Hindlimb muscle (tissue), 1 donor: Measurements from ENCODE around the gene MLH3. TPM values are rescaled to one million over a fixed set of nuclear protein-coding genes. Genes with fewer than 3 reads are reported as not detected.
"Not testable (repeated sequence)": the region's sequence is repeated elsewhere in the genome, so short reads cannot be mapped to it uniquely, and the experiment has no call there.

Experiments
- DNase-seq: peaks from one replicate; pipeline ENCODE4 v3.0.0-alpha.2; 2013
- polyA plus RNA-seq: library from polyadenylated mRNA; unstranded; fragments of 120-200 nt; gene quantifications from one replicate; pipeline ENCODE4 v1.2.1, GENCODE V29; 2013; ENCODE audit not compliant: insufficient read length

The MLH3 gene
- polyA plus RNA-seq, result 21.3 TPM

GRCh38 chr14:75050852-75051555 is at the start of gene MLH3:
Gene MLH3, minus strand, starts transcription at chr14:75051467. Its CDS starts 1,812 bp downstream, at chr14:75049655.
- DNase-seq, result peak; percentile 88

DNA sequence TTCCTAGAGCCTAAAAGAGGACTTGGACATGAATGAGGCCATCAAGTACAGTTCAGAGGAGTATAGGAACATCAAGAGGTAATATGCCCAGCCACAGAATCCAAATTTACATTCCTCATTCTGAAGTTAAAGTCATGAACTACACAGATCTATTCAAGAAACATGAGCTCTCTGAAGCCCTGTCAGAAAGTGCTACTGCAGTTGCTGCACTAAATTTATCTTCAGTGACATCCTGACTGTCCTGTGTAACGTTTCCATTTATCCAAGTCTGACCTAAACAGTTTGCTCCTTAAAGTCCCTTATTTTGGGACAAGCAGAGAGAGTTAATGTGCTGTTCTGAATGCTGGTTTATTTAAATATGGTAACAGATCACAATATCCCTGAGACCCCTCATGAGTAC is 47.4 kb upstream of the MLH3 start:
- DNase-seq, result no peak

DNA sequence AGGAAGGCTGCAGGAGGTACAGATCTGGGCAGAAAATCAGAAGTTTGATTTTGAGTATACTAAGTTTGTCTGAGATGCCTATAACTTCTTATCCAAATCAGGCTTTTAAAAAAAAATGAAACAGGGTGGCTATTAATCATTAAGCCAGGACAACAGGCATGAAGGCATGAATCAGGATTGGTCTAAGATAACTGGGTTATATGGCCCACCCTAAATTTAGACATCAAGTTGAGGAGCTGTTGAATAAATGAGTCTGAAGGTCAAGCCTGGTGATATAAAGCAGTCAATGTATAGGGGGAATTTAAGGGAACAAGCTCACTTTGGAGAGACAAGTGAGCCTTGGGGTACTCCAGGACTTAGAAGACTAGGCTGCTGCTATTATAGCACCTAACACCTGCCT is 46.9 kb upstream of the MLH3 start:
- DNase-seq, result no peak

DNA sequence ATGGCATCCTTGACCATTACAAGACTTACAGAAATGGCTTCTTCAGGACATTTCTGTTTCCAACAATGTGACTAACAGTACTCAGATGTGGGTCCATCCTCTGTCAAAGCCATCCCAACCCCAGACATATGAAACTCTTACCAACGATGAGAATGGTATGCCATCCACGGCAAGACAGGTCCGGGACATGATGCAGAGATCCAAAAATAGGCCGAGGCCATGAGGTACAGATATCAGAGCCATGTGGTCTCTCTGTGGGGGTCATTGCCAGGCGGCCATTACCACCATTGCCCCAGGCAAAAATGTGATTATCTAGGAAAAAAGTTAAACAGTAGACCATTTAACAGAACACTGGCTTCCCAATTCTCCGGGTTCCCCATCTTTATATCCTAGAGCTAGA is 45.7 kb upstream of the MLH3 start:
- no peak for DNase-seq

- no peak for DNase-seq
These were observed 44.4 kb upstream of the MLH3 start for GRCh38 chr14:75095690-75096089.

DNA sequence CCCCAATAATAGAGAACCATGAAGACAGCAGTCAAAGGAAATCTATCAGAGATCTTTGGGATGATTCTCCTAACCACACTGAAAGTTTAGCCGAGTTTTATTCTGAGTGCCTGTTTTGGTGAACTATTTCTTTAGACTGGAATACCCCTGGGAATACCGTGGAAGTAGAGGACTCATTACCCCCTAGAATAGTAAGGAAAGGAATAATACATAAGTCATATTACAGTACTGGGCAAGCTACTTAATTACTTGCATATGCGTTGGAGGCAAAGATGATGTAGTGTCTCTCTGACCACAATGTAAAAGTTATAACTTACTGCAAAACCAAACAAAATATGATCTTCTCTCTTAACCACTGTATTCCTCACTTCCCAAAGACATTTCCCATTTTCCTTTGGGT is 43.6 kb upstream of the MLH3 start:
- no peak for DNase-seq

DNA sequence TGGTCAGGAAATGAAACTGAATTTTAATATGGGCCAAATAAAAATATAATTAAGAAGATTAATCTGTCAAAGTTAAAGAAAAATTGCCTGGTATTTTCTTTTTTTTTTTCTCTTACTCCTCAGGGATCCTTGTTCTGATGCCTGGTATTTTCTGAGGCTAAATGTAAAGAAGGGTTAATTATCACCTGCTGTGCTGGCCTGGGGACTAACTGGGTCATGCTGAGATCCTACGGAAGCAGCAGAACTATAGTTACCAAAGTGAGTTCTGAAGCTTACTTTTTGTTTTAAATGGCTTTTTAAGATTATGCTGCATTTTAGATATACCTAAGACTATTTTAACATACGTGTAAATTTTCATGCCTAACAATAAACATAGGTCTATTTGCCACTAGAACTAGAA is 41.4 kb upstream of the MLH3 start:
- no peak for DNase-seq

GRCh38 chr14:75091251-75091650 is 40.0 kb upstream of the MLH3 start:
- no peak for DNase-seq

DNA sequence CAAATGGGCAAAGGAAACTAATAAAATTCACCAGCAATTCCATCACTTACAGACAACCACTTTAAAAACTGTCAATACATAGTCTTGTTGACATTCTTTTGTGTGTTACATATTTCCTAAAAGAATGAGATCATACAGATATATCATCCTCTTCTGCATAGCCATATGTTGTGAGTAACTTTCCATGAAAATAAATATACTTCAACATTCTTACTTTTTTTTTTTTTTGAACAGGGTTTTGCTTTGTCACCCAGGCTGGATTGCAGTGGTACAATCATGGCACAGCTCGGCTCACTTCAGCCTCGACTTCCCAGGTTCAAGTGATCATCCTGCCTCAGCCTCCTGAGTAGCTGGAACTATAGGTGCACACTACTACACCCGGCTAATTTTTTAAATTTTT is 39.1 kb upstream of the MLH3 start:
- DNase-seq, result no peak

GRCh38 chr14:75088566-75089373 is 37.5 kb upstream of the MLH3 start:
- peak; percentile 49 for DNase-seq

DNA sequence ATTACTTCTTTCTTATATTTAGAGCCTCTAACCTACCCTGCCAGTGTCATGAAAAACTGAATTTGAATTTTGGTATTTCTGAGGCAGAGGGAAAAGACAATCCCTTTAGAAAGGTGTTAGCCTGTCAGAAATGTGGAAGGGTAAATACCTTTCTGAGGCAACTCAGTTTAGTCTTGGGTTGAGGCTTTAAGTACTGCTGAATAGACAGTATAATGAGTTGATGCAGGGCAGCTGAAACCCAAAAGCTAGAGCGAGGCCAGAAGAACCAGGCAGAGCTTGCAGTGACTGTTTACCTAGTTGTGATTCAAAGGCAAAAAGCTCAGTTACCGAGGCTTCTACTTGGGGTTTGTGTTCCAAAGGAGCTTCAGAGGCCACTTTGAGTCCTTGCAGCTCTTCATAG is 36.9 kb upstream of the MLH3 start:
- no peak for DNase-seq

GRCh38 chr14:75084513-75084912 is 33.2 kb upstream of the MLH3 start:
- DNase-seq, result no peak

- DNase-seq, result no peak
These were observed 32.0 kb upstream of the MLH3 start for GRCh38 chr14:75083271-75083670.

GRCh38 chr14:75081660-75082229 is 30.5 kb upstream of the MLH3 start:
- peak; percentile 53 for DNase-seq

GRCh38 chr14:75079521-75079920 is 28.3 kb upstream of the MLH3 start:
- DNase-seq, result no peak

- no peak for DNase-seq
These were observed 26.5 kb upstream of the MLH3 start for GRCh38 chr14:75077794-75078193.

- DNase-seq, result peak; percentile 54
These were observed 19.1 kb upstream of the MLH3 start for GRCh38 chr14:75070383-75070782.

- DNase-seq, result no peak
These were observed 18.5 kb upstream of the MLH3 start for GRCh38 chr14:75069811-75070145.

DNA sequence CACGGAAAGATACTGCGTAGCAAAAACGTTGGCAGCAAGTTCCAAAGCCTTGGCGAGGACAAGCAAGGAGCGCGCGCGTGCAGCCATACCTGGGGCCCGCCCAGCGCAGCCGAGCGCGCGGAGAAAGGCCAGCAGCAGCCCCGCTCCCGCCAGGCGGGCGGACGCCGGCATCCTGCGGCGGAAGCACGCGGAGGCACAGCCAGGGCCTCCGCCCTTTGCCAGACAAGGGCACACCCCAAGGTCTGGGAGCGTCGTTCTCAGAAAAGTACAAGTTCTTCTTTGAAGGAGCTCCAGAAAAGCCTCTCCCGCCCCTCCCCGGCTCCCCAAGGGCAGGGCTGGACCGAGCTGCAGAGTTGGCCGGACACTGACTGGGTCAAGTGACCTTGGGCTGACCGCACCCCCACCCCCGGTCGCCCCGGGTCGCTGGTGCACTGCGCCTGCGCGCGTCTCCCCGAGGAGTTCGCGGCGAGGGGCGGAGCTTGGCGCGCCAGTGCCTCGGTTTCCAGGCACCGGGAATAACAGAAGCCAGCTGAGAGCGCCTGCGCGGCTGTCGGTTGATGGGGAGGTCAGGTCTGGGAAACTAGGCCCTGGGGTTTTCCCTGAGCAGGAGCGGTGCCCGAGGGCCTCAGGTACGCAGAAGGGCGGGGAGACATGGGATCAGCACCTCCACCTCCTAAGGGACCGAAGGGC is 18.0 kb upstream of the MLH3 start, which contains the start of gene ZC2HC1C:
ZC2HC1C (plus strand) TSS at position 521 of the 690 bp plus-strand sequence. CDS start 933 bp downstream, outside the sequence.
- peak; percentile 95 for DNase-seq

DNA sequence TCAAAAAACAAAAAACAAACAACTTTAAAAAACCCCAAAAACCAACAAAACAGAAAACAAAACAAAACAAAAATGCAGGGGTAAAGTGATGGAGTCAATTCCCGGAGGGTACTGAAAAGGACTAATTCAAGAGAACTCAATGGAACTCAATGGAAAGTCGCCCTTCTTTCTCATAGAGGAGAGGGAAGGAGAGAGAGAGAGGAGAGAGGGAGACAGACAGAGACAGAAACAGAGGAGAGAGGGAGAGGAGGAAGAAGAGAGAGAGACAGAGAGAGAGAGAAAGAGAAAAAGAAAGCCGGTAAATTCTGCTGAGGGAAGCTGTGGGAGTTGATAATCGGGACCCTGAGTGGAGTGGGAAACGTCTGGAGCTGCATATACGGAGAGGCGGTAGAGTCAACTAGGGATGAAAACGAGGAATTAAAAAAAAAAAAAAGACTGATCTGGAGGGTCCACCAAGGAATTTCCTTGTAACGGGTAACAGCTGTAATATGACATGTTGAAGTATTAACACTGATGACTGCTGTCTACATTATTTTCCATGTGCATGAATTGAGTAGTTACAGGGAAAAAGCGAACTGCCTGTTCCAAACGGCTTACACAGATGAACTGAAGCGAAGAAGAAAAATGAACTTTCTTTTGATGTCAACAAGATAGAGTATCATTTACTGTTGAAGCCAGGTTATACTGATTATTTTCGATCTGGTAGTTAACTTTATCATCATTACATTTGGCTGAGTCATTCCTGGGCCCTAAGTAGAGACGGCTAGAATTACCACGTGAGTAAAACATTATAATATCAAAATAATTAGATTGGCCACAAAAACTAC is 17.2 kb upstream of the MLH3 start:
- peak; percentile 49 for DNase-seq

- DNase-seq, result not testable (repeated sequence)
These were observed 16.5 kb upstream of the MLH3 start for GRCh38 chr14:75067765-75068164.

GRCh38 chr14:75067212-75067611 is 15.9 kb upstream of the MLH3 start:
- DNase-seq, result no peak
